Breast epithelium (tissue), 3 donors: ENCODE results near the gene CORO1C.
"Not testable (repeated sequence)": the region's sequence is repeated elsewhere in the genome, so short reads cannot be mapped to it uniquely, and the experiment has no call there.

Source experiments
- POLR2A ChIP-seq: fragments of 450-650 bp; IDR thresholded peaks from one replicate; pipeline ENCODE4 v1.6.1; 2016; ENCODE audit warnings: antibody characterized with exemption, mild to moderate bottlenecking, moderate library complexity
- POLR2AphosphoS5 ChIP-seq, 3 donors: sonication (generic); formaldehyde crosslinking; IDR thresholded peaks; one replicate each; pipeline ENCODE4 v1.6.1; 2017; ENCODE audit warnings: antibody characterized with exemption in 3 of 3
- TF ChIP-seq, protein P1 (sequence below), 3 donors: fragments of 450-650 bp; IDR thresholded peaks; one replicate each; pipeline ENCODE4 v1.5.1; 2016 to 2017; ENCODE audit warnings: antibody characterized with exemption in 3 of 3, mild to moderate bottlenecking in 3 of 3, moderate library complexity in 3 of 3

DNA sequence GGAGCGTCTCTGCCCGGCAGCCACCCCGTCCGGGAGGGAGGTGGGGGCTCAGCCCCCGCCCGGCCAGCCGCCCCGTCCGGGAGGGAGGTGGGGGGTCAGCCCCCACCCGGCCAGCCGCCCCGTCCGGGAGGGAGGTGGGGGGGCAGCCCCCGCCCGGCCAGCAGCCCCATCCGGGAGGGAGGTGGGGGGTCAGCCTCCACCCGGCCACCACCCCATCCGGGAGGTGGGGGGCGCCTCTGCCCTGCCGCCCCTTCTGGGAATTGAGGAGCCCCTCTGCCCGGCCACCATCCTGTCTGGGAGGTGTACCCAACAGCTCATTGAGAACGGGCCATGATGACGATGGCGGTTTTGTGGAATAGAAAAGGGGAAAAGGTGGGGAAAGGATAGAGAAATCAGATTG, 75.1 kb downstream of the CORO1C start:
- TF ChIP-seq, protein P1, sequence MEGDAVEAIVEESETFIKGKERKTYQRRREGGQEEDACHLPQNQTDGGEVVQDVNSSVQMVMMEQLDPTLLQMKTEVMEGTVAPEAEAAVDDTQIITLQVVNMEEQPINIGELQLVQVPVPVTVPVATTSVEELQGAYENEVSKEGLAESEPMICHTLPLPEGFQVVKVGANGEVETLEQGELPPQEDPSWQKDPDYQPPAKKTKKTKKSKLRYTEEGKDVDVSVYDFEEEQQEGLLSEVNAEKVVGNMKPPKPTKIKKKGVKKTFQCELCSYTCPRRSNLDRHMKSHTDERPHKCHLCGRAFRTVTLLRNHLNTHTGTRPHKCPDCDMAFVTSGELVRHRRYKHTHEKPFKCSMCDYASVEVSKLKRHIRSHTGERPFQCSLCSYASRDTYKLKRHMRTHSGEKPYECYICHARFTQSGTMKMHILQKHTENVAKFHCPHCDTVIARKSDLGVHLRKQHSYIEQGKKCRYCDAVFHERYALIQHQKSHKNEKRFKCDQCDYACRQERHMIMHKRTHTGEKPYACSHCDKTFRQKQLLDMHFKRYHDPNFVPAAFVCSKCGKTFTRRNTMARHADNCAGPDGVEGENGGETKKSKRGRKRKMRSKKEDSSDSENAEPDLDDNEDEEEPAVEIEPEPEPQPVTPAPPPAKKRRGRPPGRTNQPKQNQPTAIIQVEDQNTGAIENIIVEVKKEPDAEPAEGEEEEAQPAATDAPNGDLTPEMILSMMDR (IDR thresholded peaks at IDR 0.05) = not testable (repeated sequence)
- not testable (repeated sequence) for TF ChIP-seq POLR2A; POLR2AphosphoS5 (IDR thresholded peaks at IDR 0.05)
